NCI-H2196 (cell line): ENCODE results near the gene ADAP1.

ENCODE experiments used
- DNase-seq: peaks from one replicate; lab custom pipeline; 2025; ENCODE audit not compliant: unreplicated experiment; lab: John Stamatoyannopoulos, UW

The ADAP1 gene

GRCh38 chr7:896346-897075 lies 58.0 kb downstream of the ADAP1 start:
- no peak for DNase-seq

GRCh38 chr7:895451-896052 lies 58.9 kb downstream of the ADAP1 start:
- DNase-seq: no peak

GRCh38 chr7:894927-895450 lies 59.5 kb downstream of the ADAP1 start:
- no peak for DNase-seq

GRCh38 chr7:894164-894867 lies 60.2 kb downstream of the ADAP1 start:
- DNase-seq: no peak

GRCh38 chr7:893686-894085 lies 60.8 kb downstream of the ADAP1 start:
- DNase-seq: no peak

- no peak for DNase-seq
These were observed 61.6 kb downstream of the ADAP1 start for GRCh38 chr7:892648-893593.

GRCh38 chr7:891805-892204 lies 62.7 kb downstream of the ADAP1 start:
- no peak for DNase-seq

- DNase-seq: no peak
These were observed 63.2 kb downstream of the ADAP1 start for GRCh38 chr7:891291-891690.

GRCh38 chr7:890868-891267 lies 63.6 kb downstream of the ADAP1 start:
- DNase-seq: no peak

GRCh38 chr7:889391-889790 lies 65.1 kb downstream of the ADAP1 start:
- DNase-seq: no peak

GRCh38 chr7:889025-889390 lies 65.5 kb downstream of the ADAP1 start:
- no peak for DNase-seq

- no peak for DNase-seq
These were observed 66.1 kb downstream of the ADAP1 start for GRCh38 chr7:888081-889024.

GRCh38 chr7:887488-887820 lies 67.0 kb downstream of the ADAP1 start:
- DNase-seq: no peak

- DNase-seq: no peak
These were observed 67.6 kb downstream of the ADAP1 start for GRCh38 chr7:886626-887487.

- DNase-seq: no peak
These were observed 68.4 kb downstream of the ADAP1 start for GRCh38 chr7:885893-886625.

GRCh38 chr7:885261-885892 lies 69.1 kb downstream of the ADAP1 start:
- DNase-seq: no peak

- no peak for DNase-seq
These were observed 70.1 kb downstream of the ADAP1 start for GRCh38 chr7:884191-885003.
